Measurements from ENCODE around the gene ATP6V1A. TPM values are rescaled to one million over a fixed set of nuclear protein-coding genes. Genes with fewer than 3 reads are reported as not detected.

Gene ATP6V1A
- total RNA-seq, 1 donor from 2014 or later = 52.6 TPM

GRCh38 chr3:113804661-113805060 lies 57.8 kb downstream of the ATP6V1A start:
- no peak for DNase-seq (ENCODE audit: low spot score in 2 of 2, unreplicated experiment in 2 of 2)
- H3K27ac Mint-ChIP-seq = no peak overlapping the region
- no peak for TF ChIP-seq CTCF (IDR thresholded peaks at IDR 0.05; ENCODE audit: unreplicated experiment)
- no peak overlapping the region for H3K4me3 Mint-ChIP-seq
- H3K27me3 Mint-ChIP-seq (ENCODE audit: low read depth) = no peaks in the 10 kb centered on the region
- H3K9me3 Mint-ChIP-seq = no peaks in the 10 kb centered on the region
- H3K4me1 Mint-ChIP-seq = no peaks in the 10 kb centered on the region
- peaks cover 31% of the 10 kb centered on the region for H3K36me3 Mint-ChIP-seq

- peaks cover 29% of the 10 kb centered on the region for H3K36me3 Mint-ChIP-seq
- DNase-seq (ENCODE audit: low spot score in 2 of 2, unreplicated experiment in 2 of 2) = no peak
- no peak overlapping the region for H3K4me3 Mint-ChIP-seq
- TF ChIP-seq CTCF (IDR thresholded peaks at IDR 0.05; ENCODE audit: unreplicated experiment) = no peak
- no peak overlapping the region for H3K27ac Mint-ChIP-seq
- no peaks in the 10 kb centered on the region for H3K9me3 Mint-ChIP-seq
- H3K4me1 Mint-ChIP-seq = no peaks in the 10 kb centered on the region
- H3K27me3 Mint-ChIP-seq (ENCODE audit: low read depth) = no peaks in the 10 kb centered on the region
These were observed 58.4 kb downstream of the ATP6V1A start for GRCh38 chr3:113805249-113805648.

- H3K9me3 Mint-ChIP-seq = no peaks in the 10 kb centered on the region
- DNase-seq (ENCODE audit: low spot score in 2 of 2, unreplicated experiment in 2 of 2) = no peak
- TF ChIP-seq CTCF (IDR thresholded peaks at IDR 0.05; ENCODE audit: unreplicated experiment) = no peak
- no peaks in the 10 kb centered on the region for H3K27me3 Mint-ChIP-seq (ENCODE audit: low read depth)
- peaks cover 16% of the 10 kb centered on the region for H3K36me3 Mint-ChIP-seq
- H3K27ac Mint-ChIP-seq = no peak overlapping the region
- H3K4me1 Mint-ChIP-seq = no peaks in the 10 kb centered on the region
- H3K4me3 Mint-ChIP-seq = no peak overlapping the region
These were observed 66.0 kb downstream of the ATP6V1A start for GRCh38 chr3:113812854-113813253.

GRCh38 chr3:113819866-113820265 lies 73.0 kb downstream of the ATP6V1A start:
- H3K9me3 Mint-ChIP-seq = no peaks in the 10 kb centered on the region
- no peak for DNase-seq (ENCODE audit: low spot score in 2 of 2, unreplicated experiment in 2 of 2)
- no peaks in the 10 kb centered on the region for H3K27me3 Mint-ChIP-seq (ENCODE audit: low read depth)
- no peak overlapping the region for H3K27ac Mint-ChIP-seq
- no peak for TF ChIP-seq CTCF (IDR thresholded peaks at IDR 0.05; ENCODE audit: unreplicated experiment)
- H3K4me3 Mint-ChIP-seq = no peak overlapping the region
- H3K36me3 Mint-ChIP-seq = no peaks in the 10 kb centered on the region
- H3K4me1 Mint-ChIP-seq = no peaks in the 10 kb centered on the region

- H3K36me3 Mint-ChIP-seq = no peaks in the 10 kb centered on the region
- no peaks in the 10 kb centered on the region for H3K9me3 Mint-ChIP-seq
- H3K4me3 Mint-ChIP-seq = no peak overlapping the region
- no peak overlapping the region for H3K27ac Mint-ChIP-seq
- no peaks in the 10 kb centered on the region for H3K4me1 Mint-ChIP-seq
- DNase-seq (ENCODE audit: low spot score in 2 of 2, unreplicated experiment in 2 of 2) = no peak
- H3K27me3 Mint-ChIP-seq (ENCODE audit: low read depth) = no peaks in the 10 kb centered on the region
- TF ChIP-seq CTCF (IDR thresholded peaks at IDR 0.05; ENCODE audit: unreplicated experiment) = no peak
These were observed 78.3 kb downstream of the ATP6V1A start for GRCh38 chr3:113825090-113825489.

GRCh38 chr3:113828600-113828999 lies 81.8 kb downstream of the ATP6V1A start:
- Mint-ChIP-seq H3K9me3 (peaks cover 4% of the 10 kb centered on the region), H3K27ac (no peak overlapping the region), H3K36me3 (no peaks in the 10 kb centered on the region), H3K4me3 (no peak overlapping the region), H3K27me3 (ENCODE audit: low read depth) (no peaks in the 10 kb centered on the region), H3K4me1 (no peaks in the 10 kb centered on the region)
- no peak for TF ChIP-seq CTCF (IDR thresholded peaks at IDR 0.05; ENCODE audit: unreplicated experiment)
- no peak for DNase-seq (ENCODE audit: low spot score in 2 of 2, unreplicated experiment in 2 of 2)
